Measurements from ENCODE around the gene FSTL3. TPM values are rescaled to one million over a fixed set of nuclear protein-coding genes. Genes with fewer than 3 reads are reported as not detected.
A peak's percentile ranks its signal among the peaks of the same experiment; 100 is the strongest.
"Not testable (repeated sequence)": the region's sequence is repeated elsewhere in the genome, so short reads cannot be mapped to it uniquely, and the experiment has no call there.

FSTL3 gene
- polyA plus RNA-seq (2013, experiment 1 of 2; ENCODE audit: insufficient read length), result 173 TPM
- 244 TPM for polyA plus RNA-seq (2013, experiment 2 of 2; ENCODE audit: insufficient read length)

DNA sequence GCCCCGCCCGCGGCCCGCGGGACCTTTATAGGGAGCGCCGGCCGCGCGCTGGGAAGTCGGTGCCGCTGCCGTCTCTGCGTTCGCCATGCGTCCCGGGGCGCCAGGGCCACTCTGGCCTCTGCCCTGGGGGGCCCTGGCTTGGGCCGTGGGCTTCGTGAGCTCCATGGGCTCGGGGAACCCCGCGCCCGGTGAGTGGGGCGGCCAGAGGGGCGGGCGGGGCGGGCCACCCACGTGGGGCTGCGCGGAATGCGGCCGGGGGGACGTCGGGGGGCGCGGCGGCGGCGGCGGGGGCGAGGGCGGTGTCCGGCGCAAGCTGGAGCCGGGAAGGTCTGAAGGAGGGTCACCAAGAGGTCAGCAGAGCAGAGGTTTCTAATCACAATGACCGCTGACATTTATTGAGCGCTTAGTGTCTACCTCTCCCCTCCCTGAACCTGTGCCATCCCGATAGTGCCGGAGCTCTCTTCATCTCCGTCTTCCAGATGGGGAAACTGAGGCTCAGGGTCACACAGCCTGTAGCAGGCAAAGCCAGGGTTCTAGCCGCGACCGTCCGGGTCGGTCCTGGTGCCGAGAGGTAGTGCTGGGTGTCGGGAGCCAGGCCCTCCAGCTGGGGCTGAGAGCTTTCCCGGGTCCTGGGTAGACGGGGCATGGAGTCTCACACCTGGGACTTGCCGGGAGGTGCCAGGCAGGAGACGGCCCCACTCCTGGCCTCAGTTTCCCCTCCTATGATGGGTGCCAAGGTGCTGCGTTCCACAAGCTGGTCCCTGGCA is at the start of gene FSTL3:
TSS of gene FSTL3 (plus strand) at position 54 of the 767 bp plus-strand sequence. CDS start at position 86, 32 bp downstream.
- peak; percentile 39 for DNase-seq

DNA sequence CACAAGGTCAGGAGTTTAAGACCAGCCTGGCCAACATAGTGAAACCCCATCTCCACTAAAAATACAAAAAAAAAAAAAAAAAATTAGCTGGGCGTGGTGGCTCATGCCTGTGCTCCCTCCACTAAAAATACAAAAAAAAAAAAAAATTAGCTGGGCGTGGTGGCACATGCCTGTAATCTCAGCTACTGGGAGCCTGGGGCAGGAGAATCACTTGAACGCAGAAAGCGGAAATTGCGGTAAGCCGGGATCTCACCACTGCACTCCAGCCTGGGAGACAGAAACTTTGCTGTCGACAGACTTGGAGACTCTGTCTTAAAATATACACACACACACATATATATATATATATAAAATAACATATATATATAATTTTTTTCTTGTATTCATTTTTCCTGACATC is 49.6 kb upstream of the FSTL3 start:
- DNase-seq, result not testable (repeated sequence)

DNA sequence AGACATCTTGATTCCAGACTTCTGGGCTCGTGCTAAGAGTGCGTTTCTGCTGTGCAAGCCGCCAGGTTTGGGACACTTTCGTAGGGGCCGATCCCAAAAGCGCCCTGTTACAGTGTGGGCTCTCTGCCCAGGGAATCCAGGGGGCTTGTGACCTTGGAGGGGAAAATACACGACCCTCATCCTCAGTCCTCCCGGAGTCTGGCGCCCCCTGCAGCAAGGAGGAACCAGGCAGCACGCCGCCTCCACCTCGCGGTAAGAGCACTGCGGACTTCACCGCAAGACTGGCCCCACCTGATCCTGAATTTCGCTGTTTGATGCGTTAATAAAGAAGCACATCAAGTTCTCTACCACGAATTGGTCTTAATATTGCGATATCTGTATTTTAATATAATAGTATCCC is 48.0 kb upstream of the FSTL3 start:
- DNase-seq, result no peak

DNA sequence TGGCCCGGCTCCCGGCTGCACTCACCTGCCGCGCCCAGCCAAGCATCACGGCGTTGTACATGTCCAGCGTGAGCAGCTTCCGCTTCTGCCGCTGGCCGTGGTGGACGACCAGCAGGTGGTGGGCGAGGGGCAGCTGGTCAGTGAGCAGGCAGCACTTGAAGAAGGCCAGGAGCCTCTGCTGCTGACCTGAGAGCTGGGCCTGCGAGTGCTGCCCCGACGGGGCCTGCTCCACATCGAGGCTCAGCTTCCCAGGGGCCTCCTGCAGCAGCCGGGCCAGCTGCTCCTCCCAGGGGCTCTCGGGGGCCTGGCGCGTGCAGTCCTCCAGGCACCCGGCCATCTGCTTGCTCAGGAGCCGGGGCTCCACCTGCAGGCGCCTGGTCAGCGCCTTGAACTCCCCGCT is 46.7 kb upstream of the FSTL3 start:
- DNase-seq, result not testable (repeated sequence)

DNA sequence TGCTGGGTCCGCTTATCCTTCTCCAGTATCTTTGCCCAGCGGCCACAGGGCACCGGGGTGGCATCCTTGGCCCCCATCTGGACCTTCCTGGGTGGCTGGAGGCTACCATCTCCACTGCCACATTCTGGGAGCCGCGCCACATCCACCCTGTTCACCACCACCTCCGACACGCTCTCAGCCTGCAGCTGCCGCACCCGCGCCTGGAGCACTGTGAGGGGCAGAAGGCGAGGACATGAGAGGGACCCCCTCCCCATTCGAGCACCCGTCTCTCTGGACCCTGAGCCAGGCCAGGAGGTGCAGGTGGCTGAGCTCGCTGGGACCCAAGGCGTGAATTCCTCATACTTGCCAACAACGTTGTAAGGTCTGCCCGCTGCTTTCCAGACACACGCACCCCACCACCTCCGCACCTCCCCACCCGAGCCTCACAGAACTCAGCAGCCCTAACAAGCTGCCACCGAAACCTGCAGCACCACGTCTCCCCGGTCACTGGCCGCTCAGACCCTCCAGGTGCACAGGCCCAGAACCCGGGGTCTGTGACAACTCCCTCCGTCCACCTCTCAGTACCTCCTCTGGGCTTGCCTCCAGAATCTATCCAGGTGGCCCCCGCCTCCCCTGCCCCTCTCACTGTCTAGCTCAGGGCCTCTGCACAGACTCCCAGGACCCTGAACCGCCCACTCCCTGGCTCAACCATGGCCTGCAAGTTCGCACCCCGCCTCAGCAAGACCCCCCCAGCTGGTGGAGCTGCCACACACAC is 46.1 kb upstream of the FSTL3 start:
- no peak for DNase-seq

DNA sequence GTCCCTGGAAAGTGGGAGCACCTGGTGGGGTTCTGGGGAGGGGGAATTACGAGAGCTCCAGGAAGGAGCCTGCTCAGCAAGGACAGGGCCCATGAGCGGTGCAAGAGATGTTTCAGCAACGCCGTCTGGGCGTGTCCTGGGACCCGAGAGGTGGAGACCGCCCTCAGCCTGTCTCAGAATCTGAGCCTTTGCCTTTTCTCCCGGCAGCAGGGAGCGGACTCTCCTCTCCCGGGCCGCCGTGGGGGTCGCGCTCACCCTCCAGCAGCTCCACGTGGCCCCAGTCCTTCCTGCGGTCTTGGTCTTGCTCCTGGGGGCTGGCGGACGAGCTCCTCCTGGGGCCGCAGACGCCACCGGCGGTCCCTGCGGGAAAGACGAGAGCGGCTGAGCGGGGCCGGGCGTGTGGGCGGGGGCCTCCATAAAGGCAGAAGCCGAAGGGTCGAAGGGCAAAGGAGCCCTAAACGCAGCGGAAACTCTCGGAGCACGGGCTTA is 43.6 kb upstream of the FSTL3 start:
- DNase-seq, result peak; percentile 59

DNA sequence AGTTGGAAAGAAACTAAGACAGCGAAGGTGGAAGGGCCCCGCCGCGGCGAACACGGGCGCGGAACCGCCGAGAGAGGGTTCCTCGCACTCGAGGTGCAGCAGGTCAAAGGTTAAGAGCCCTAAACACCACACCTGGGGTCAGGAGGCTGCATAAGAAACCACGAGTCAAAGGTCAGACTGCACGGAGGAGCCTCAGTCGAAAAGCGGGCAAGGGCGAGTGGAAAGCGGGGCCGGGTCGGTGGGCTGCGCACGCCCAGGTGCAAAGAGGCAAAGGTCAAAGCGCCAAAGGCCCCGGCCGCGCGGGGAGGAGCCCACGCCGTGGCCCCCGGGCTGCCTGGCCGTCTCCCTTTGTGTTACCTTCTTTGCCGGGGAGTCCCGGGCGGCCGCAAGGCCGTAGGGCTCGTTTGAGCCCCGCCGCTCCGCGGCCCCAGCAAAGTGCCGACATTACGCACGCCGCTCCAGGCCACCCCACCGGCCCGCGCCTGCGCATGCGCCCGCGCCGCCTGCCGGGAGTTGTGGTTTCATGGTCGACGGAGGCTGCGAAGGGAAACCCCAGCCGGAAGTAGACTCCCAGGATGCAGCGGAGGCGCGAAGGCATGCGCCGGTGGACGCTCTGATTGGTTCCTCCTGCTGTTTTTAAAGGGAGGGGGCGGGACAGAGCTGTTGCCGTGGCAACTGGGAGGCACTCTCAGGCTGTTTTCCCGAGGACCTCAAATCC is 43.0 kb upstream of the FSTL3 start, which contains the start of gene POLRMT:
TSS of gene POLRMT (minus strand) at position 470 of the 718 bp plus-strand sequence. CDS start at position 445, 25 bp downstream.
- DNase-seq, result peak; percentile 98

DNA sequence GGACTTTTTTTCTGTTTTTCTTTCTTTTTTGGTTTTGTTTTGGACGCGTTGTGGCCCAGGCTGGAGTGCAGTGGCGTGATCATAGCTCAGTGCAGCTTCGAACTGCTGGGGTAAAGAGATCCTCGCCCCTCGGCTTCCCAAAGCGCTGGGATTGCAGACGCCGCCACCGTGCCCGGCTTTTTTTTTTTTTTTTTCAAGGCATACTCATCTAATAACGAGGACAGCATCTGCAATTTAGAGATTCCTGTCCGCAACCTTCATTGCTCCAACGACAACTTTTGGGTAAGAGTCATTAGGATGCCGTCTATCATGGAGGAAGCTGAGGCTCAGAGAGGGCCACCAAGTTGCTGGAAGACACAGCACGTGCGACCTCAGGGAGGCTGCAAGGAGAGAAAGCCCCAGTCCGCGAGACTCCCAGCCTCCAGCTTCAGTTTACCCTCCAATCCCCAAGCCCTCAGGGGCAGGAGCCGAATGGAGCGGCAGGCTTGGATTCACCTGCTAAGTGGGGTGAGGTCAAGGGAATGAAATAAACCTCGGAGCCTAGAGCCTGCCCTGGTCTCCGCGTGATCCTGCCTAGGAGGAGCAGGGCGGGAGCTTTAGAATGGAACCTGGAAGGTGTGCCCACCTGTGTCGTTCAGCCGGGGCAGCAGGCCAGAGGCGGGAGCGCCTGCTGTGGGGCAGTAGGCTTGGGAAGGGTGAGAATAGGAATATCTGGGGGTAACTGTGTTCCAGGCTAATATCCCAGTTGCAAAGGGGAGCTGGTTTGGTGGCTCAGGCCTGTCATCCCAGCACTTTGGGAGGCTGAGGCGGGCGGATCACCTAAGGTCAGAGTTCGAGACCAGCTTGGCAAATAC is 42.2 kb upstream of the FSTL3 start:
- DNase-seq, result no peak

DNA sequence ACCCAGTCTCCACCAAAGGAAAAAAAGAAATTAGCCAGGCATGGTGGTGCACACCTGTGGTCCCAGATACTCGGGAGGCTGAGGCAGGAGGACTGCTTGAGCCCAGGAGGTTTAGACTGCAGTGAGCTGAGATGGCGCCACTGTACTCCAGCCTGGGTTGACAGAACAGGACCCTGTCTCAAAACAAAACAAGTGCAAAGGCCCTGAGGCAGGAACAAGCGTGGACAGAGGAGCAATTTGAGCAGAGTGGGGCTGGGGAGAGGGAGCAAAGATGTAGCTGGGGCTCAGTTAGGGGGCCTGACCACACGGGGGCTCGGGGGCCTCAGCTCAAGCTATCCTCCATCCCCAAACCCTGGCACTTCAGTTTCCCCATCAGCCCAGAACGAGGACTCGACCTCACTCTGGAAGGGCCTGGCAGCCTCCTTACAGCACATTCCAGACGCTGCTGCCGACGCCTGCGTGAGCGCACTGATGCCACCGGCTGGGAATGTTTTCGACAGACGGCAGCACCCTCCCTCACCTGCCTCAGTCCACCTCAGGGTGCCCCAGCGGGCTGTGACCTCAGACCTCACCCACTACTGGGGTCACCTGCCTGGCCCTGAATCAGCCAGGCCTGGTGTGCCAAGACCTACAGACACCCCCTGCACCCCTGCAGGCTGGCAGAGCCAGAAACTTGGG is 41.1 kb upstream of the FSTL3 start:
- DNase-seq, result no peak

DNA sequence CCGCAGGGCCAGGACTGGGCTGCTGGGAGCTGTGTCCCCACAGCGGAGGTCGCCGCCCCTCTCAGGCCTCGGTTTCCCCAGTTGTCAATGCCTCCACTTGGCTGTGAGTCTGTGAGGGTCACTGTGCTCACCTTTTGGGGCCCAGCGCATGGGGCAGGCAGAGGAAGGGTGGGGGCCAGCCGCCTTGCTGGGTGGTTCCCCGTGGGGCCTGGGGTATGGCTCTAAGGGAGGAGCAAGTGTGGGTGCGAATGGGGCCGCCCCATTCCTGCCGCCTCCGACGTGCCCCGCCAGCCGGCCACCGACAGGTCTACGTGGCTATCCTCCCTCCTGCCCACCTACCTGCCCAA is 37.3 kb upstream of the FSTL3 start:
- DNase-seq, result no peak

DNA sequence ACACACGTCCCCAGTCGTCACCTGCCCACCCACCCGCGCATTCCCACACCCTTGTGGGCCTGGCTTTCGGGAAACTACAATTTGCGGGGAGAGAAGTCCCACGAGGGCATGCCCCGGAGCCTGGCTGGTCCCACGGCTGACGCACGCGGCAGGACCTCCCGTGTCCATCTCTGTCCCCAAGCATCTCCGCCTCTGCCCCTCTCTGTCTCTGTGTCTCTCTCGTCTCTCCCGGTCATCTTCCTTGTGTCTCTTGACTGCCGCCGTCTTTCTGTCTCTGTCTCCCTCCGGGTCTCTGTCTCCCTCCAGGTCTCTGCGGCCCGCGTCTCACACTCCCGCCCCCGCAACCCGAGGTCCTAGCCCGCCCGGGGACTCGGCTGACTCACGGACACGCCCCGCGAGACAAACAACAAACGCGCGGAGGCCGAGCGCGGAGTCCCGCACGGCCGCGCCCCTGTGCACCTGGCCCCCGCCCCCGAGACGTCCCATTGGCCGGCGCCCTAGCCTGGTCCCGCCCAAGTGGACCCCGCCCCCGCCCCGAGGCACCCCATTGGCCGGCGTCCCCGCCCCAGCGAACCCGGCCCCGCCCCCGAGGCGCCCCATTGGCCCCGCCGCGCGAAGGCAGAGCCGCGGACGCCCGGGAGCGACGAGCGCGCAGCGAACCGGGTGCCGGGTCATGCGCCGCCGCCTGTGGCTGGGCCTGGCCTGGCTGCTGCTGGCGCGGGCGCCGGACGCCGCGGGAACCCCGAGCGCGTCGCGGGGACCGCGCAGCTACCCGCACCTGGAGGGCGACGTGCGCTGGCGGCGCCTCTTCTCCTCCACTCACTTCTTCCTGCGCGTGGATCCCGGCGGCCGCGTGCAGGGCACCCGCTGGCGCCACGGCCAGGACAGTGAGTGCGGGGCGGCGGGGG is 36.7 kb upstream of the FSTL3 start, which contains the start of gene FGF22:
TSS of gene FGF22 (plus strand) at position 627 of the 908 bp plus-strand sequence. CDS start at position 674, 47 bp downstream.
- DNase-seq, result peak; percentile 85

DNA sequence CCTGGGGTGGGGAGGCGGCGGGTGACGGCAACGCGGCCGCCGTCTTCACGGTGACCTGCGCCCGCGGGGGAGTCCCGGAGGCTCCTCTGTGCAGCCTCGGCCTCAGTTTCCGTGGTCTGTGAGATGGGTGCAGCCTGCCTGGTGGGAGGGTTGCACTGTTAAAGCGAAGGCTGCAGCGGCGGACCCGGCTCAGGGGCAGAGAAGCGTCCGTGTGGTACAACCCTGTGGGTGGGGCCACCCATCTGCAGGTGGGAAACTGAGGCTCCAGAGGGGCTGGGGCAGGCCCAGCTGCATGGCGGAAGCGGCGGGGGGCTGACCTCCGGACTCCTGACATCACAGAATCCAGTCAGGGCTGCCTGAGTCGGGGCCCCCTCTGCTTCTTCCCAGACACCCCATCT is 36.0 kb upstream of the FSTL3 start:
- no peak for DNase-seq

DNA sequence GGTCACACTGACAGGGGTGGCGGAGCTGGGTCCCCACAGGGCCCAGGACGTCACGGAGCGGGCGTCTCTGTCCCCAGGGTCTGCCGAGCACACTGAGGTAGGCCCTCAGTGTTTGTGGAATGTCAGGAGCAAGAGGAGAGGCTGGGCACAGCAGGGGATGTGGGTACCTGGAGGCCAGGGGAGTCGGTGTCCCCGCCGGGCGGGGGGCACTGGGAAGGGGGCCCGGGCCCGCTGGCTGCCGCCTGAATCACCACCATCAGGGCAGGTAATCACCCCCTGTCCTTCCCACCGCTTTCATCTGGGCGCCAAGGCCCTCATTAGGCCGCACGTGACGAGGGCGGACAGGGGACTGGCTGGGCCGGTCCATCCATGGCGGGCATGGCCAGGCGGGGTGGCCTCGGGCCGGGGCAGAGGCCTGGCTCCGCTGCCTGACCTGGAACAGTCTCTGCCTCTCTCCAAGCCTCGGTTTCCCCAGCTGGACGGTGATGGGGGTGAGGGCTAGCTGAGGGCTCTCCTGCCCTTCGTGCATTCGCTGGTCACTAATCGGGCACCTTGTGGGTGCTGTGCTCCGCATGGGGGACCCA is 35.5 kb upstream of the FSTL3 start:
- no peak for DNase-seq

DNA sequence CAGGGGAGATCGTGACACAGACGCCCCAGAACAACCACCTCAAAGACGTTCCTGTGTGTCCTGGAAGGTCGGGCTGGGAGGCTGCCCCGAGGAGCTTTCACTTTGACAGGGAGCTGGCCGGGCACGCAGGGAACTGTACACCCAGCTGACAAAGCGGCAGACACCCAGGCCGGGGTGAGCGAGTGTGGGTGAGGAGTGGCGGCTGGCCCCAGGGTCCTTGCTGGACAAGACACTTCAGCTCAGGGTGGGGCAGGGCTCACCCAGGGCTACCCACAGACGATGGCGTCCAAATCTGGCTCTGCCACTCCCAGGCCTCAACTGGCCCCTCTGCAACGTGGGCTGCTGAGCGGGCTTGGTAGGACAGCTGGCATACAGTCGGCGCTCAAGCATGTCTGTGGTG is 34.5 kb upstream of the FSTL3 start:
- DNase-seq, result no peak

DNA sequence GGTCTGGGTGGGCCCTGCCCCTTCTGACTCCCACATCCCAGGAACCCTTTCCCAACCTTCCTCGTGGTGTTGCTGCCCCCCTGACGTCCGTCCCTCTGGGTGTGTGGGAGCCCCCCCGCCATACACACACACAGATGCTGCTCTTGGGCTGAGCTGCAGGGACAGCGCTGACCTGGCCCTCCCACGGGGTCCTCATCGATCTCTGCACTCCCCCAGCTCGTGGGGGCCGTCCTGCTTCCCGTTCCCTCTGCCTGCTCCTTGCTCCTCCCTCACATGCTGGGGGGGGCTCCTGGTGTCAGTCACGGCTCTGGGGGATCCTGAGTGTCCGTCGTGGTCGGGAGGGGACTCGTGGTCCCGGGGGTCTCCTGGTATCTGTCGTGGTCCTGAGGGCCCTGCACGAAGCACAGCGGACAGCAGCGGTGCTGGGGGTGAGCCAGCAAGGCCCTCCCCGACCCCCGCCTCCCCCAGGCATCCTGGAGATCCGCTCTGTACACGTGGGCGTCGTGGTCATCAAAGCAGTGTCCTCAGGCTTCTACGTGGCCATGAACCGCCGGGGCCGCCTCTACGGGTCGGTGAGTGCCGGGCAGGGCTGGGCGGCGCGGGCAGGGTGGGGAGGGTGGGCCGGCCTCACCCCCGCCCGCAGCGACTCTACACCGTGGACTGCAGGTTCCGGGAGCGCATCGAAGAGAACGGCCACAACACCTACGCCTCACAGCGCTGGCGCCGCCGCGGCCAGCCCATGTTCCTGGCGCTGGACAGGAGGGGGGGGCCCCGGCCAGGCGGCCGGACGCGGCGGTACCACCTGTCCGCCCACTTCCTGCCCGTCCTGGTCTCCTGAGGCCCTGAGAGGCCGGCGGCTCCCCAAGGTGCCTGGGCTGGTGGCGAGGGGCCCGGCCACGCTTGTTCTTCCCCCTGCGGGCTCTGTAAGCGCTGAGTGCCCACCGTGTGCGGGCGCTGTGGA is 33.1 kb upstream of the FSTL3 start:
- DNase-seq, result no peak

DNA sequence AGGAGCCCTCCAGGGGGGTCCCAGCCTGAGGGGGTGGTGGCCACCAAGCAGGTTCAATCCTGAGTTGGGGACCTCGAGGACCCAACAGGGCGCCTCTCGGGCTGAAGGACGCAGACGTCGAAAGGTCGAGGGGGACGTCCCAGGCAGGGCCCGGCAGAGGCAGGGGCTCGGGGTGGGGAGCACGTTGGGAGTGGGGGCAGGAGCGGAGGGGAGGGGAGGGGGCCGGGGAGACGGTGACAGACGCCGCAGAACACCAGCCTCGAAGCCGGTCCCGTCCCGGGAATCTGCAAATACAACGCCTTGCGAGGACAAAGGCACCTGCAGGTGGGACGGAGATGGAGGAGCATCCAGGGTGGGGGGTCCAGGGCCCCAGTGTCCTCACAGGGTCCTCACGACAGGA is 32.5 kb upstream of the FSTL3 start:
- DNase-seq, result no peak

DNA sequence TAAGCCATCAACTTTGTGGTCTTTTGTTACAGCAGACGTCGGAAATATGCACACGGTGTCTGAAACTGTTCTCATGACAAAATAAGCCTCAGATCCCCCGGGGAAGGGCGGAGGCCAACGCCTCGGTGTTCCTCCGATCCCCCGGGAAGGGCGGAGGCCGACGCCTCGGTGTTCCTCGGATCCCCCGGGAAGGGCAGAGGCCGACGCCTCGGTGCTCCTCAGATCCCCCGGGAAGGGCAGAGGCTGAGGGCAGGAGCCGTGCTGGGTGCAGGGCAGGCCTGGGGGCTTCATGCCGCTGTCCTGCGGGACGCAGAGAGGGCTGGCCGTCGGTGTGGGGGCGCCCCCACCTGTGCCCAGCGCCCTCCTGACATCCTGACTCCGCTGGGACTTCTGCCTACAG is 31.8 kb upstream of the FSTL3 start:
- DNase-seq, result no peak

DNA sequence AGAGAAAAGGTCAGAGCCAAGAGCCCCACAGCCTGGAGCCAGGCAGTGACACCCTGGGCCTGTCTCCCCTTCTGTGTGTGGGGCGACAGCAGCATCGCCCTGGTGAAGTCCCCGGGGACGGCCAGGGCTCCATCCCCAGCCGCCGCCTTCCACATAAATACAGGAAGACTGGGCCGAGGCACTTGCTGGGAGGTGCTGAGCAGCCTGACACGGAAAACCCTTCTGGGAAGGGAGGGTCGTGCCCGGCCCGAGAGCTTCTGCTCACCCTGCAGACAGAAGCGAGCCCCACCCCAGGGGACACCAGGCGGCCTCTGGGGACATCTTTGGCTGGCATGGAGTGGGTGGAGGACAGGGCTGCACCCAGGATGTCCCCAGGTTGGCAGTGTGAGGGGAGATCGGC is 31.4 kb upstream of the FSTL3 start:
- DNase-seq, result no peak
